H1 (cell line): ENCODE measurements around the gene ELAVL2. TPM values are rescaled to one million over a fixed set of nuclear protein-coding genes. Genes with fewer than 3 reads are reported as not detected.
A peak's percentile ranks its signal among the peaks of the same experiment; 100 is the strongest.

Experiments used
- CTCF ChIA-PET: fragments of 300-600 bp; sonication (Branson Sonifier 250); formaldehyde crosslinking; loops from one replicate; lab custom pipeline; 2021; ENCODE audit not compliant: partially characterized antibody; lab: Charles Lee
- POLR2A ChIA-PET: fragments of 300-600 bp; sonication (Branson Sonifier 250); formaldehyde crosslinking; loops from one replicate; lab custom pipeline; 2021; ENCODE audit warnings: inconsistent platforms; ENCODE audit not compliant: partially characterized antibody; lab: Charles Lee
- DNase-seq, 2 experiments: peaks; one replicate each; pipeline versions ENCODE4 v3.0.0 to v3.0.0-alpha.2; 2010 to 2022; ENCODE audit warnings: low spot score in 2 of 2, low read depth in 1 of 2, mixed read lengths in 1 of 2
- FAIRE-seq: peaks from 2 replicates; lab custom pipeline; 2011; peaks lifted over from hg19 to GRCh38; lab: Jason Lieb, UNC
- H2AFZ ChIP-seq: 2 replicates; pipeline ENCODE4 v1.8.1; 2012; ENCODE audit warnings: low read length, inconsistent platforms
- H2AK5ac ChIP-seq: 2 replicates; pipeline ENCODE4 v1.6.1; 2013; ENCODE audit warnings: low read depth, low read length
- H2BK120ac ChIP-seq: replicated peaks from 2 replicates; pipeline ENCODE3; 2013; ENCODE audit warnings: low read depth, low read length, inconsistent platforms
- H2BK12ac ChIP-seq: 2 replicates; pipeline ENCODE4 v1.6.1; 2013; ENCODE audit warnings: low read depth, low read length
- H2BK15ac ChIP-seq: 2 replicates; pipeline ENCODE4 v1.6.1; 2013; ENCODE audit warnings: low read length
- H2BK20ac ChIP-seq: 2 replicates; pipeline ENCODE4 v1.6.1; 2013; ENCODE audit warnings: low read length
- H2BK5ac ChIP-seq: 2 replicates; pipeline ENCODE4 v1.6.1; 2013; ENCODE audit warnings: low read depth, low read length
- H3K14ac ChIP-seq: 2 replicates; pipeline ENCODE4 v1.6.1; 2013; ENCODE audit warnings: inconsistent platforms; ENCODE audit not compliant: insufficient read length
- H3K18ac ChIP-seq: 2 replicates; pipeline ENCODE4 v1.6.1; 2013; ENCODE audit warnings: low read length; ENCODE audit errors: extremely low read depth
- H3K23ac ChIP-seq: 2 replicates; pipeline ENCODE4 v1.6.1; 2013; ENCODE audit warnings: inconsistent platforms; ENCODE audit not compliant: insufficient read length
- H3K23me2 ChIP-seq: 2 replicates; pipeline ENCODE4 v1.6.1; 2013; ENCODE audit warnings: low read depth, low read length
- H3K27ac ChIP-seq: 2 replicates; pipeline ENCODE4 v1.6.1; 2011; ENCODE audit warnings: low read depth, low read length, inconsistent platforms
- H3K27me3 ChIP-seq, 4 experiments: replicated peaks in 1 of 4; 1 replicate in 1 of 4; 2 replicates in 3 of 4; pipeline versions ENCODE4 v1.6.1 to v1.8.1; 2011 to 2013; ENCODE audit warnings: low read length in 3 of 4, mild to moderate bottlenecking in 3 of 4, inconsistent platforms in 2 of 4, mixed read lengths in 2 of 4, moderate library complexity in 1 of 4; ENCODE audit not compliant: control insufficient read depth in 3 of 4, insufficient read depth in 3 of 4; ENCODE audit errors: extremely low read depth in 1 of 4
- H3K36me3 ChIP-seq, 4 experiments: 2 replicates each; pipeline versions ENCODE4 v1.6.1 to v1.8.1; 2011 to 2013; ENCODE audit warnings: mild to moderate bottlenecking in 4 of 4, low read length in 3 of 4, moderate library complexity in 2 of 4, control low read depth in 1 of 4, inconsistent platforms in 1 of 4; ENCODE audit not compliant: insufficient read depth in 4 of 4, control insufficient read depth in 2 of 4
- H3K4ac ChIP-seq: replicated peaks from 2 replicates; pipeline ENCODE3; 2013; ENCODE audit warnings: low read length, low read depth, mixed read lengths, inconsistent platforms; ENCODE audit not compliant: insufficient read length
- H3K4me1 ChIP-seq, 4 experiments: replicated peaks in 1 of 4; 1 replicate in 1 of 4; 2 replicates in 3 of 4; pipeline versions ENCODE4 v1.6.1 to v1.8.1; 2011 to 2013; ENCODE audit warnings: low read length in 3 of 4, inconsistent platforms in 2 of 4, mixed read lengths in 1 of 4; ENCODE audit not compliant: insufficient read depth in 4 of 4, control insufficient read depth in 3 of 4
- H3K4me2 ChIP-seq, 2 experiments: 2 replicates each; pipeline versions ENCODE4 v1.6.1 to v1.8.1; 2011 to 2013; ENCODE audit warnings: low read depth in 2 of 2, low read length in 2 of 2, control low read depth in 1 of 2, inconsistent platforms in 1 of 2, mild to moderate bottlenecking in 1 of 2; ENCODE audit not compliant: insufficient read depth in 1 of 2
- H3K4me3 ChIP-seq, 4 experiments: fragments of 200-600, 300-600 bp in 1 of 4; sonication (generic), shearing (Covaris generic), sonication (Bioruptor Twin) in 1 of 4; 2 replicates each; pipeline versions ENCODE4 v1.5.1 to v1.8.1; 2011 to 2016; ENCODE audit warnings: low read length in 4 of 4, low read depth in 3 of 4, control low read depth in 2 of 4, inconsistent platforms in 2 of 4, mild to moderate bottlenecking in 2 of 4, mixed read lengths in 1 of 4, moderate library complexity in 1 of 4; ENCODE audit not compliant: insufficient read depth in 2 of 4; ENCODE audit errors: extremely low read depth in 1 of 4
- H3K56ac ChIP-seq: replicated peaks from 2 replicates; pipeline ENCODE3; 2013; ENCODE audit warnings: low read depth, mild to moderate bottlenecking, mixed read lengths, low read length, inconsistent platforms; ENCODE audit not compliant: insufficient read length
- H3K79me1 ChIP-seq: 2 replicates; pipeline ENCODE4 v1.6.1; 2013; ENCODE audit warnings: low read depth, low read length, control low read depth
- H3K79me2 ChIP-seq, 2 experiments: 2 replicates each; pipeline versions ENCODE4 v1.6.1 to v1.8.1; 2012 to 2013; ENCODE audit warnings: low read length in 2 of 2, mild to moderate bottlenecking in 2 of 2, inconsistent platforms in 1 of 2; ENCODE audit not compliant: insufficient read depth in 2 of 2, control insufficient read depth in 1 of 2
- H3K9ac ChIP-seq, 4 experiments: replicated peaks in 1 of 4; 1 replicate in 1 of 4; 2 replicates in 3 of 4; pipeline versions ENCODE4 v1.6.1 to v1.8.1; 2011 to 2013; ENCODE audit warnings: low read depth in 3 of 4, low read length in 3 of 4, control low read depth in 2 of 4, mild to moderate bottlenecking in 2 of 4, moderate library complexity in 2 of 4, inconsistent platforms in 1 of 4; ENCODE audit errors: extremely low read depth in 1 of 4
- H3K9me3 ChIP-seq, 2 experiments: 2 replicates each; pipeline versions ENCODE4 v1.6.1 to v1.8.1; 2012 to 2013; ENCODE audit warnings: mild to moderate bottlenecking in 2 of 2, moderate library complexity in 2 of 2, control low read depth in 1 of 2, inconsistent platforms in 1 of 2, low read depth in 1 of 2, low read length in 1 of 2, mixed read lengths in 1 of 2; ENCODE audit not compliant: insufficient read depth in 2 of 2
- H4K20me1 ChIP-seq, 2 experiments: replicated peaks in 1 of 2; 2 replicates each; pipeline versions ENCODE3 to v1.8.1; 2011 to 2013; ENCODE audit warnings: inconsistent platforms in 2 of 2, low read length in 2 of 2, mild to moderate bottlenecking in 1 of 2; ENCODE audit not compliant: insufficient read depth in 2 of 2, control insufficient read depth in 1 of 2
- H4K5ac ChIP-seq: 2 replicates; pipeline ENCODE4 v1.6.1; 2013; ENCODE audit warnings: low read length, low read depth, mixed read lengths, inconsistent platforms; ENCODE audit not compliant: insufficient read length
- H4K8ac ChIP-seq: 2 replicates; pipeline ENCODE4 v1.8.0; 2013; ENCODE audit warnings: mild to moderate bottlenecking, moderate library complexity, low read length, inconsistent platforms; ENCODE audit not compliant: insufficient read depth; ENCODE audit errors: extremely low read depth
- H4K91ac ChIP-seq: replicated peaks from 2 replicates; pipeline ENCODE3; 2013; ENCODE audit warnings: low read length, mixed read lengths, inconsistent platforms; ENCODE audit not compliant: insufficient read length
- RAD21 ChIP-seq, 2 experiments: IDR thresholded peaks in 1 of 2; conservative IDR thresholded peaks in 1 of 2; 2 replicates each; pipeline ENCODE4 v1.6.1; 2011; ENCODE audit warnings: low read depth in 2 of 2, low read length in 2 of 2, improper control_type of control experiment in 1 of 2, inconsistent platforms in 1 of 2, mild to moderate bottlenecking in 1 of 2, moderate library complexity in 1 of 2
- TAF1 ChIP-seq: IDR thresholded peaks from 2 replicates; pipeline ENCODE4 v1.6.1; 2011; ENCODE audit warnings: mild to moderate bottlenecking, low read depth, low read length
- WGBS, 2 experiments: shearing (Covaris generic) in 1 of 2; methylation state at CpG; one replicate each; pipeline versions ENCODE4 v1.1.6 to v1.1.7; 2013 to 2015; ENCODE audit warnings: low lambda C conversion rate in 2 of 2, mixed read lengths in 2 of 2, inconsistent platforms in 1 of 2, low coverage in 1 of 2, missing lambda C conversion rate in 1 of 2; ENCODE audit not compliant: insufficient replicate concordance in 2 of 2, insufficient coverage in 1 of 2, insufficient read length in 1 of 2; ENCODE audit errors: extremely low coverage in 1 of 2, missing lambda C conversion rate in 1 of 2; 5-methylcytosine and 5-hydroxymethylcytosine counted together
- polyA plus RNA-seq, 7 experiments: library from polyadenylated mRNA; depleted of rRNA in 3 of 7; stranded (reverse) in 5 of 7; unstranded in 2 of 7; fragments of >200 nt in 5 of 7; fragments of 200-250 nt in 2 of 7; gene quantifications; 1 replicate in 5 of 7; 2 replicates in 1 of 7; 4 replicates in 1 of 7; pipeline versions ENCODE4 v1.2.1 to v1.2.3, GENCODE V29; 2011 to 2013; ENCODE audit warnings: missing spikeins in 2 of 7, mixed read lengths in 2 of 7
- total RNA-seq: library from RNA; stranded (reverse); fragmentation: NEBNext Ultra II Directional; extraction: Animal tissue kit (Norgen Biotek cat#: 25700); gene quantifications from 2 replicates; pipeline ENCODE4 v1.2.1, GENCODE V29; 2021

The ELAVL2 gene
- total and polyA plus RNA-seq, 2 of the 8 experiments (the other 6 are each of a cell fraction or from before 2014, with no cell fraction given): 4.9 to 21.9 TPM

GRCh38 chr9:23665051-23665450 is 161.0 kb downstream of the ELAVL2 start:
- Histone ChIP-seq H3K9me3 (no peaks in the 10 kb centered on the region), H2AK5ac (no peak overlapping the region), H3K79me2 (no peaks in the 10 kb centered on the region), H3K14ac (no peak overlapping the region), H3K27me3 (no peaks in the 10 kb centered on the region), H2BK20ac (no peak overlapping the region), H3K4me1 (peaks cover 0 to under 1% (median under 1%) of the 10 kb centered on the region in 4 experiments; a peak in 2 of 7 replicates), H3K36me3 (peaks cover 2 to 48% (median 11%) of the 10 kb centered on the region in 4 experiments), H3K4ac (no peak overlapping the region), H3K23me2 (no peaks in the 10 kb centered on the region), H4K91ac (no peak overlapping the region), H3K4me3 (no peak overlapping the region), H4K5ac (no peak overlapping the region), H3K23ac (no peak overlapping the region), H3K79me1 (no peaks in the 10 kb centered on the region; the same call in 1 of the 2 replicates), H3K18ac (no peak overlapping the region), H3K27ac (no peak overlapping the region), H2BK15ac (no peak overlapping the region), H3K4me2 (no peak overlapping the region), H2BK120ac (no peak overlapping the region), H2AFZ (no peak overlapping the region), H3K9ac (no peak overlapping the region), H2BK12ac (no peak overlapping the region), H3K56ac (no peak overlapping the region), H2BK5ac (no peak overlapping the region), H4K8ac (no peak overlapping the region; the same call in 1 of the 2 replicates)
- no peak for DNase-seq
- ChIA-PET CTCF (interaction anchor here (0.7 kb wide), 1 partner anchor 38 kb away, joined by 4 read pairs; no protein-coding TSS in a partner anchor), POLR2A (interaction anchor here (1.5 kb wide), 1 partner anchor 156 kb away, joined by 6 read pairs; no protein-coding TSS in a partner anchor)
- FAIRE-seq: peak; percentile 24
- 79% methylated on average over 3 of the region's 3 CpGs; no CpG with 5 or more reads in 1 of the 2 experiments for WGBS, 2 experiments
- TF ChIP-seq TAF1 (no peak), RAD21 (IDR thresholded peaks at IDR 0.05 in 1 of 2, conservative IDR thresholded peaks at IDR 0.05 in 1 of 2; ENCODE audit: low read depth in 2 of 2, low read length in 2 of 2) (peak; percentile 28 to 46; a peak in 2 of 4 replicates)
- TF ChIP-seq, all 59 proteins: peak for 1
- H4K20me1 ChIP-seq: peaks cover 0 to 1% of the 10 kb centered on the region in 2 experiments
